ENCODE data around the gene GNG2. TPM values are rescaled to one million over a fixed set of nuclear protein-coding genes. Genes with fewer than 3 reads are reported as not detected.

GNG2 gene
- total and polyA plus RNA-seq, 10 of the 15 experiments (the other 5 are each of a cell fraction or from before 2014, with no cell fraction given) = 31.6 to 114 (median 66.4) TPM

GRCh38 chr14:51860164-51860824 lies at the start of gene GNG2 (continued):
- TF ChIP-seq PAX5 (IDR thresholded peaks at IDR 0.05; ENCODE audit: borderline replicate concordance, low read depth, low read length) (peak; percentile 61; the same call in 1 of the 2 replicates), IKZF1 (conservative IDR thresholded peaks at IDR 0.05) (peak; percentile 83), CBX5 (IDR thresholded peaks at IDR 0.05; ENCODE audit: low read depth) (0 out of 2 replicates have a peak, but pooled peaks have one; percentile 6), KAT2A (conservative IDR thresholded peaks at IDR 0.05; ENCODE audit: control insufficient read depth, low read depth, low read length) (no peak), TAF1 (IDR thresholded peaks at IDR 0.05; ENCODE audit: borderline replicate concordance, low read depth, low read length) (peak; percentile 93), E2F8 (IDR thresholded peaks at IDR 0.05; ENCODE audit: low read depth, partially characterized antibody) (no peak), SPI1 (IDR thresholded peaks at IDR 0.05; ENCODE audit: borderline replicate concordance, insufficient read depth, low read depth, low read length) (peak; percentile 89), STAT3 (IDR thresholded peaks at IDR 0.05; ENCODE audit: low read depth, low read length) (no peak), MLLT1 (IDR thresholded peaks at IDR 0.05) (peak; percentile 55; the same call in 1 of the 2 replicates), JUNB (IDR thresholded peaks at IDR 0.05) (no peak), NRF1 (conservative IDR thresholded peaks at IDR 0.05; ENCODE audit: low read depth, low read length) (no peak), ZBTB11 (CRISPR knock-in tag; IDR thresholded peaks at IDR 0.05) (no peak), IRF5 (IDR thresholded peaks at IDR 0.05; ENCODE audit: borderline replicate concordance) (no peak), CREB1 (IDR thresholded peaks at IDR 0.05; ENCODE audit: low read depth) (peak; percentile 56; the same call in 1 of the 2 replicates), SREBF1 (IDR thresholded peaks at IDR 0.05; ENCODE audit: low read length) (no peak), RB1 (IDR thresholded peaks at IDR 0.05; ENCODE audit: borderline replicate concordance) (peak; percentile 64; the same call in 1 of the 2 replicates), BACH1 (IDR thresholded peaks at IDR 0.05; ENCODE audit: borderline replicate concordance) (peak; percentile 48; the same call in 1 of the 2 replicates), NFXL1 (IDR thresholded peaks at IDR 0.05; ENCODE audit: borderline replicate concordance) (no peak), PBX3 (IDR thresholded peaks at IDR 0.05; ENCODE audit: insufficient replicate concordance, low read depth, low read length) (peak; percentile 37), RCOR1 (conservative IDR thresholded peaks at IDR 0.05; ENCODE audit: low read depth, low read length) (no peak)
